Measurements from ENCODE around the gene DSCAML1.

DNA sequence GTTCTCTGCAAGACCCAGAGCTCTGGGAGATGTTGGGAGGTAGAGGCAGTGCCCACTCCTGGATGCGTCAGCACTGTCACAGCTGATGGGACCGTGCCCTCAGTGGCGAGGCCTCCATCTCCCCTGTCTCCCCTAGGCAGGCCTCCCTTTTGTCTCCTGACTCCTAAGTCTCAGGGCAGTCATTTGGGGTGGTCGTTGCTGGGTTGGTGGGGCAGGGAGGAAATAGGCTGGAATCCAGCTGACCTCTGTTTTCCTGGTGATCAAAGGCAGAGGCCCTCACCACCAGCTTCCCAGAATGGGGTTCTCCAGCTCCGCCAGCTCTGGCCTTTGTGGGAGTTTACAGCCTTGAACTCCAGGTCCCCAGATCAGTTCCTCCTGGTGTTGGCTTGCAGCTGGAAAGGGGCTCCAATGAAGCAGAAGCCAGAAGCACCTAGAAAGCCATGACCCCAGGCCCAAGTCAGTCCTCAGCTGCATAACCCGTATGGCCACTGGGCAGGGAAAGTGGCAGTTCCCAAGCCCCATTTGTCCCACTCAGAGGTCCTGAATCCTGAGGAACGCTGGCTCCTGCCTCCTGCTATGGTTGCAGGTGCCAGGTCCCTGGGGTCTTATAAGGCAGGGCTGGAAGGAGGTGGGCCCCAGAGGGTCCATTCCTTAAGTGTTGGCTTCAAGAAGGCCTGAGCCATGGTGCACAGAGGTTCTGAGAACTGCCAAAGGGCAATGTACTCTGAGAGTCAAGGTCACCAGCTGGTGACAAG, 34.8 kb upstream of the DSCAML1 start:
- TF ChIP-seq, protein P1, sequence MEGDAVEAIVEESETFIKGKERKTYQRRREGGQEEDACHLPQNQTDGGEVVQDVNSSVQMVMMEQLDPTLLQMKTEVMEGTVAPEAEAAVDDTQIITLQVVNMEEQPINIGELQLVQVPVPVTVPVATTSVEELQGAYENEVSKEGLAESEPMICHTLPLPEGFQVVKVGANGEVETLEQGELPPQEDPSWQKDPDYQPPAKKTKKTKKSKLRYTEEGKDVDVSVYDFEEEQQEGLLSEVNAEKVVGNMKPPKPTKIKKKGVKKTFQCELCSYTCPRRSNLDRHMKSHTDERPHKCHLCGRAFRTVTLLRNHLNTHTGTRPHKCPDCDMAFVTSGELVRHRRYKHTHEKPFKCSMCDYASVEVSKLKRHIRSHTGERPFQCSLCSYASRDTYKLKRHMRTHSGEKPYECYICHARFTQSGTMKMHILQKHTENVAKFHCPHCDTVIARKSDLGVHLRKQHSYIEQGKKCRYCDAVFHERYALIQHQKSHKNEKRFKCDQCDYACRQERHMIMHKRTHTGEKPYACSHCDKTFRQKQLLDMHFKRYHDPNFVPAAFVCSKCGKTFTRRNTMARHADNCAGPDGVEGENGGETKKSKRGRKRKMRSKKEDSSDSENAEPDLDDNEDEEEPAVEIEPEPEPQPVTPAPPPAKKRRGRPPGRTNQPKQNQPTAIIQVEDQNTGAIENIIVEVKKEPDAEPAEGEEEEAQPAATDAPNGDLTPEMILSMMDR (IDR thresholded peaks at IDR 0.05) = no peak
- TF ChIP-seq POLR2A (IDR thresholded peaks at IDR 0.05) = no peak
